ENCODE results near the gene GPR162.
A peak's percentile ranks its signal among the peaks of the same experiment; 100 is the strongest.

DNA sequence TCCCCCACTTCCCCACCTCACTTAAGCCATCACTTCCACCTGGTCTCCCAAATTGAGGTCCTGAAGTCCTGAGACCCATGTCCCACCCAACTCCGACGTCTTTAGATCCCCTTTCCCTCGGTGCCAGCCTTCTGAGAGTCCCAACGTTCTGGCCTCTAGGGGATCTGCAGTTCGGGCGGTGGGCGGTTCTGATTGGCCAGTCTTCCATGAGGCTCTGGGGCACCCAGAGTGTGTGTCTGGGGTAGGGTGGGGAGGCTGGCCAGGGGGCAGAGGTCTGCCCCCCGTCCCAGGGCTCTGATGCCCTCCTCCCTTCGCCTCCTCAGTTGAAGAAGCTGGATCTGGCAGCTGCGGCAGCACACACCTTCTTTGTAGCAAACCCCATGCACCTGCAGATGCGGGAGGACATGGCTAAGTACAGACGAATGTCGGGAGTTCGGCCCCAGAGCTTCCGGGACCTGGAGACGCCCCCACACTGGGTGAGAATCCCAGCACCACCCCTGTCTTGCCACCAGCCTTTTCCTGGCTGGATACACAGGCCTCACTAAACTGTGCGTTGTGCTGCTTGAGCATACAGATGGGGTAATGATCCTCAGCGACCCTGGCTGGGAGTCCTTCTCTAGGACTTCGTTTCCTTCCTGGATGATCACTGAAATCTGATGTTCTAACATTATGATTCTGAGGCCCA lies 8.1 kb downstream of the GPR162 start:
- peak in 1 of 3 experiments; percentile 14 for TF ChIP-seq CTCF (optimal IDR thresholded peaks at IDR 0.05 in 1 of 3, IDR thresholded peaks at IDR 0.05 in 1 of 3, conservative IDR thresholded peaks at IDR 0.05 in 1 of 3; ENCODE audit: extremely low read depth in 1 of 3, insufficient read depth in 2 of 3, low read length in 3 of 3)
- TF ChIP-seq EZH2 (IDR thresholded peaks at IDR 0.05; ENCODE audit: low read length): no peak
